ENCODE data around the gene GPC3.
"Not testable (repeated sequence)": the region's sequence is repeated elsewhere in the genome, so short reads cannot be mapped to it uniquely, and the experiment has no call there.

GPC3 gene

DNA sequence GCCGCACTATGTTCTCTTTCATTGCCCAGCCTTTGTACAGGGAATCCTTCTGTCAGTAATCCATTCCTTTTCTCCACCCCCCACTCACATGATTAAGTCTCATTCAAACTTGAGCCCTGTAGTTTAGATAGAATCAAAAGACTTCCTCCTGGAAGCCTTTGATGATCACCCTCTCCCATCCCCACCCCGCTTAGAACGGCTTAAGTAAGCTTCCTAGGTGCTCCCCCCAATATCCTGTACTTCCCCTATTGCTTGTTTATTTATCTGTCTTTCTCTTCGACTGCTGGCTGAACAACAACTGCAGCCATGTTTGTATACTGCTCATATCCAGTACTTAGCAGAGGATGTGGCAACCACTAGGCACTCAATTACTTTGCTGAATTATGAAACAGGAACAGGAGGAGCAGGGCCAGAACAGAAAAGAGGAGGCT, 38.5 kb upstream of the GPC3 start:
- H3K27me3 ChIP-seq, result no peaks in the 10 kb centered on the region
- no peaks in the 10 kb centered on the region for H3K9me3 ChIP-seq
- TF ChIP-seq, protein P1, sequence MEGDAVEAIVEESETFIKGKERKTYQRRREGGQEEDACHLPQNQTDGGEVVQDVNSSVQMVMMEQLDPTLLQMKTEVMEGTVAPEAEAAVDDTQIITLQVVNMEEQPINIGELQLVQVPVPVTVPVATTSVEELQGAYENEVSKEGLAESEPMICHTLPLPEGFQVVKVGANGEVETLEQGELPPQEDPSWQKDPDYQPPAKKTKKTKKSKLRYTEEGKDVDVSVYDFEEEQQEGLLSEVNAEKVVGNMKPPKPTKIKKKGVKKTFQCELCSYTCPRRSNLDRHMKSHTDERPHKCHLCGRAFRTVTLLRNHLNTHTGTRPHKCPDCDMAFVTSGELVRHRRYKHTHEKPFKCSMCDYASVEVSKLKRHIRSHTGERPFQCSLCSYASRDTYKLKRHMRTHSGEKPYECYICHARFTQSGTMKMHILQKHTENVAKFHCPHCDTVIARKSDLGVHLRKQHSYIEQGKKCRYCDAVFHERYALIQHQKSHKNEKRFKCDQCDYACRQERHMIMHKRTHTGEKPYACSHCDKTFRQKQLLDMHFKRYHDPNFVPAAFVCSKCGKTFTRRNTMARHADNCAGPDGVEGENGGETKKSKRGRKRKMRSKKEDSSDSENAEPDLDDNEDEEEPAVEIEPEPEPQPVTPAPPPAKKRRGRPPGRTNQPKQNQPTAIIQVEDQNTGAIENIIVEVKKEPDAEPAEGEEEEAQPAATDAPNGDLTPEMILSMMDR (IDR thresholded peaks at IDR 0.05), result no peak
- H3K4me3 ChIP-seq (ENCODE audit: low read depth in 1 of 2, low read length in 1 of 2), result no peak overlapping the region
- no peak overlapping the region for H3K27ac ChIP-seq
- no peaks in the 10 kb centered on the region for H3K4me1 ChIP-seq (ENCODE audit: control insufficient read depth in 1 of 2, insufficient read depth in 1 of 2, low read depth in 1 of 2, low read length in 1 of 2)
- no peaks in the 10 kb centered on the region for H3K36me3 ChIP-seq

DNA sequence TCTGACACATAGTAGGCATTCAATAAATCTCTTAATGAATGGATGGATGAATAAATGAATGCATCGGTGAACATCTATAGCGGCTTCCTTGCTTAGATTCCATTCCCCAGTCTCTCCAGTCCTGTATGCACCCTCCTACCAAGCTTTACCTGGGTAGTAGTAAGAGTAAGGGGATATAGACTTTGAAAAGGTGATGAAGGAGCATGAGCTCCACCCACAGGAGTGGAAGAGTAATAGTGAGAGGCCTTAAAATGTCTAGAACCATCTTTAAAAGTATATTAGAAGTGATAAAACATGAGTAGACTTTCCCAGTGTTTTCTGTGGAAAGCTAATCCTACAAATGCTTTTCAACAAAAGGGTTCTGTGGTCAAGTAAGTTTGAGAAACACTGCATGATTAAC, 35.5 kb upstream of the GPC3 start:
- Histone ChIP-seq H3K4me3 (ENCODE audit: low read depth in 1 of 2, low read length in 1 of 2) (no peak overlapping the region), H3K4me1 (ENCODE audit: control insufficient read depth in 1 of 2, insufficient read depth in 1 of 2, low read depth in 1 of 2, low read length in 1 of 2) (no peaks in the 10 kb centered on the region), H3K27me3 (no peaks in the 10 kb centered on the region), H3K9me3 (no peaks in the 10 kb centered on the region), H3K36me3 (no peaks in the 10 kb centered on the region), H3K27ac (no peak overlapping the region)
- TF ChIP-seq, protein P1 (IDR thresholded peaks at IDR 0.05), result no peak

DNA sequence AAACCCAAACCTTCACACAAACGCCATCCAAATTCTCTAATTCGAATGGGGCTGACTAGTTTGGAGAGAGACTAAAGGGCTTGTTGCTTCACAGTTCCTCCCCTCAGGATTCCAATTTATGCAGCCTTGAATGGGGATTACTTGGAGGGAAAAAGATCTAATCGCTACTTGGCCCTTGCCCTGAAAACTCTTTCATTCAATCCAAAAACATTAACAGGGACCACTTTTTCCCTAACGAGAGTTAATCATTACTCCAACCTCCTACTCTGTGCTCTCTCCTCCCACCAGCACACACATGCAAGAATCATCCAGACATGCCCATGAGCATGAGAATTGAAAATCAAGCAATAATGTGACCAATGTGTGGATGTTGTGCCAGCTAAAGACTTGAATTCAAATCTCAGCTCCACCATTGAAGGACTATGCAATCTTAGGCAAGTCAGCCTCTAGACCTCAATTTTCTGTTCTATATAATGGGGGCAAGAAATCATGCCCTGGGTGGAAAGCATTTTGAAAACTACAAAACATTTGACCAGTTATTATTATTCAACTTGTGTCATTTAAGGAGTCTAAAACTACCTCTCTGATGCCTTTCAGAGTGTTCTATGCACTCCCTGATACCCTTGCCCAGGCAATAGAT, 34.3 kb upstream of the GPC3 start:
- Histone ChIP-seq H3K4me1 (ENCODE audit: control insufficient read depth in 1 of 2, insufficient read depth in 1 of 2, low read depth in 1 of 2, low read length in 1 of 2) (no peaks in the 10 kb centered on the region), H3K27ac (no peak overlapping the region), H3K27me3 (no peaks in the 10 kb centered on the region), H3K4me3 (ENCODE audit: low read depth in 1 of 2, low read length in 1 of 2) (no peak overlapping the region), H3K9me3 (no peaks in the 10 kb centered on the region), H3K36me3 (no peaks in the 10 kb centered on the region)
- TF ChIP-seq, protein P1 (IDR thresholded peaks at IDR 0.05), result no peak

DNA sequence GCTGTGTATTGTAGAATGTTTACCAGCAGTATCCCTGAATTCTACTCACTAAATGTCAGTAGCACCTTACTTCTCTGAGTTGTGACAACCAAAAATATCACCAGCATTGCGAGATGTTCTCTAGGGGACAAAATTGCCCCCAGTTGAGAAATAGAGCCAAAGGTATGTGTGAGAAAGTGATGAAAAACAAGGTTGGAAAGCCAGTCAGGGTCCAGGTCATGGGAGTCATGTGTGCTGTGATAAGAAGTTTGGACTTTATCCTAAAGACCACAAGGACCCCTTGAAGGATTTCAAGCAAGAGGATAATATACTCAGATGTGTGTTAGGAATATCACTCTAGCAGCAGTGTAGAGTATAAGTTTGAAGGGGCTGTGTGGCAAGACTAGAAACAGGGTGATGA, 30.9 kb upstream of the GPC3 start:
- H3K4me3 ChIP-seq (ENCODE audit: low read depth in 1 of 2, low read length in 1 of 2); H3K27me3 ChIP-seq; H3K9me3 ChIP-seq; H3K36me3 ChIP-seq; H3K4me1 ChIP-seq (ENCODE audit: control insufficient read depth in 1 of 2, insufficient read depth in 1 of 2, low read depth in 1 of 2, low read length in 1 of 2); H3K27ac ChIP-seq: not testable (repeated sequence)

DNA sequence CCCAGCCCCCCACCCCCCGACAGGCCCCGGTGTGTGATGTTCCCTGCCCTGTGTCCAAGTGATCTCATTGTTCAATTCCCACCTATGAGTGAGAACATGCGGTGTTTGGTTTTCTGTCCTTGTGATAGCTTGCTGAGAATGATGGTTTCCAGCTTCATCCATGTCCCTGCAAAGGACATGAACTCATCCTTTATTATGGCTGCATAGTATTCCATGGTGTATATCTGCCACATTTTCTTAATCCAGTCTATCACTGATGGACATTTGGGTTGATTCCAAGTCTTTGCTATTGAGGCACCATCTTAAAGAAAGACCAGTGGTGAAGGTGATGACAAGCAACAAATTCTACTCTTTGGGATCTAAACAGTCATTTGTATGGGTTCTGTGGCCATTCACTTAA, 30.1 kb upstream of the GPC3 start:
- not testable (repeated sequence) for H3K9me3 ChIP-seq; H3K27ac ChIP-seq; H3K27me3 ChIP-seq; H3K4me3 ChIP-seq (ENCODE audit: low read depth in 1 of 2, low read length in 1 of 2); H3K36me3 ChIP-seq; H3K4me1 ChIP-seq (ENCODE audit: control insufficient read depth in 1 of 2, insufficient read depth in 1 of 2, low read depth in 1 of 2, low read length in 1 of 2)

DNA sequence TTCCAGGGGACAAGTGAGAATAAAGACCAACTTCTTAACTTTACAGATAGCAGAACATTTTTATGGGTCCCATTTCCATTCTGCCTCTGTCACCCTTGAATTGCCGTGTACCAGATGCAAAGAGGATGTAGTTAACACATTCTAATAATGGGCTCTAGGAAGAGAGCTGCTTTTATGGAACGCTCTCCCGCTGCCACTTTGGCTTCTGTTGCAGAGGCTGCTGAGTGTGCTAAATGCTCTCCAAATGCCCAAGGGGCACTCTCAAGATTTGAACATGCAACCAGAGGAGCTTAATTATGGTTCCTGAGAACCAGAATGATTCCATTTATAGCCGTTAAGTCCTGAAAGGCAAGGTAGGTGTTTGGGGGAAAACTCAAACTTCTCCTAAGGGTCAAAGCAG, 28.1 kb upstream of the GPC3 start:
- no peaks in the 10 kb centered on the region for H3K36me3 ChIP-seq
- no peak overlapping the region for H3K4me3 ChIP-seq (ENCODE audit: low read depth in 1 of 2, low read length in 1 of 2)
- TF ChIP-seq, protein P1 (IDR thresholded peaks at IDR 0.05), result no peak
- H3K4me1 ChIP-seq (ENCODE audit: control insufficient read depth in 1 of 2, insufficient read depth in 1 of 2, low read depth in 1 of 2, low read length in 1 of 2), result no peaks in the 10 kb centered on the region
- no peaks in the 10 kb centered on the region for H3K9me3 ChIP-seq
- no peak overlapping the region for H3K27ac ChIP-seq
- no peaks in the 10 kb centered on the region for H3K27me3 ChIP-seq

DNA sequence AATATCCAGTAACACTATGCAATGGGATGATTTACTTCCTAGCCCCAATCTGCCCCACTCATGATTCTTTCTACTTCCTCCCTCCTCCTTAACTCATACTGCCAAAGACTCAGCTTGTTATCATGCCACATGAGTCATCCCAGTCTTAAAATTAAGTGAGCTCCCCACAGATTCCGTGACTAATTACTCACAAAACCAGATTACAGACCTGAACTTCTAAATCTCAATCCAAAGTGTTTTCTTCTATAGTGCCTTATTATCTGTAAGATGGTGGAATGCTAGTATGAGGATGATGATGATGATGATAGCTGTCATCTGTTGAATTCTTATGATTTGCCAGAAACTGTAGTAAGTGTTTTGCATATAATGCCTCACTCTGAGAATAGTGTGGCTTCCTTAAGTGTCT, 27.7 kb upstream of the GPC3 start:
- Histone ChIP-seq H3K4me1 (ENCODE audit: control insufficient read depth in 1 of 2, insufficient read depth in 1 of 2, low read depth in 1 of 2, low read length in 1 of 2) (no peaks in the 10 kb centered on the region), H3K27me3 (no peaks in the 10 kb centered on the region), H3K9me3 (no peaks in the 10 kb centered on the region), H3K27ac (no peak overlapping the region), H3K36me3 (no peaks in the 10 kb centered on the region), H3K4me3 (ENCODE audit: low read depth in 1 of 2, low read length in 1 of 2) (no peak overlapping the region)
- TF ChIP-seq, protein P1 (IDR thresholded peaks at IDR 0.05), result no peak
